Left ventricle myocardium inferior (tissue), 1 donor: ENCODE results near the gene USP1. TPM values are rescaled to one million over a fixed set of nuclear protein-coding genes. Genes with fewer than 3 reads are reported as not detected.

Source experiments
- DNase-seq: peaks from one replicate; pipeline ENCODE4 v3.0.0-alpha.2; 2020
- H3K27ac ChIP-seq: fragments of 200-600 bp; replicated peaks from 2 replicates; pipeline ENCODE4 v1.8.0; 2021
- H3K27me3 ChIP-seq: fragments of 200-600 bp; 2 replicates; pipeline ENCODE4 v1.8.0; 2021; ENCODE audit warnings: low read depth
- H3K36me3 ChIP-seq: fragments of 200-600 bp; 2 replicates; pipeline ENCODE4 v1.8.0; 2021
- H3K4me1 ChIP-seq: fragments of 200-600 bp; 2 replicates; pipeline ENCODE4 v1.8.0; 2021
- H3K4me3 ChIP-seq: fragments of 200-600 bp; 2 replicates; pipeline ENCODE4 v1.8.0; 2021; ENCODE audit warnings: mild to moderate bottlenecking, moderate library complexity
- H3K9me3 ChIP-seq: fragments of 200-600 bp; replicated peaks from 2 replicates; pipeline ENCODE4 v1.8.0; 2021
- CTCF ChIP-seq: fragments of 200-600 bp; IDR thresholded peaks from 2 replicates; pipeline ENCODE4 v1.8.0; 2021; ENCODE audit warnings: antibody characterized with exemption, mild to moderate bottlenecking, borderline replicate concordance
- intact Hi-C: fragments of 100-400 bp; cut with micrococcal nuclease; formaldehyde crosslinking; loops from one replicate; pipeline ENCODE4 v1.11.0; 2022
- total RNA-seq: library from RNA; stranded (reverse); fragmentation: NEBNext Ultra II Directional; extraction: Animal tissue kit (Norgen Biotek cat#: 25700); gene quantifications from one replicate; pipeline ENCODE4 v1.2.1, GENCODE V29; 2021
- donor health status: DM: no; HTN: yes; CAD: no; lungs with severe emphysema.

The USP1 gene
- total RNA-seq, 1 donor from 2014 or later, result 12.5 TPM

DNA sequence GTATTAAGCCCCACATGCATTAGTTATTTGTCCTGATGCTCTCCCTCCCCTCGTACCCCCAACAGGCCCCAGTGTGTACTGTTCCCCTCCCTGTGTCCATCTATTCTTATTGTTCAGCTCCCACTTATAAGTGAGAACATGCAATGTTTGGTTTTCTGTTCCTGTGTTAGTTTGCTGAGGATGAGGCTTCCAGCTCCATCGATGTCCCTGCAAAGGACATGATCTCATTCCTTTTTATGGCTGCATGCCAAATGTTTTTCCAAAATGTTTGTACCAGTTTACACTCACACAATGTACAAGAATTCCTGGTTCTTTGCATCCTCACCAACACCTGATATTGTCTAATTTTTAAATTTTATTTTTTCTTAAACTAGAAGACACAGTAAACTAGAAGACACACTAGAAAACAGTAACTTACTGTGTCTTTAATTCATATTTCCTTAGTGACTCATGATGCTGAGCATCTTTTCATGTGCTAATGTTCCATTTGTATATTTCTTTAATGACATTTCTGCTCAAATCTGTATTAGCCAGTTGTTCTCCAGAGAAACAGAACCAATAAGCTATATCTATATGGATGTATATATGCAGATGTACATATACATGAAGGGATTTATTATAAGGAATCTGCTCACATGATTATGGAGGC is 19.4 kb upstream of the USP1 start:
- no peak for TF ChIP-seq CTCF
- Histone ChIP-seq H3K27ac (no peak overlapping the region), H3K4me3 (no peak overlapping the region), H3K27me3 (peaks cover 8% of the 10 kb centered on the region), H3K4me1 (no peaks in the 10 kb centered on the region), H3K36me3 (no peaks in the 10 kb centered on the region), H3K9me3 (no peaks in the 10 kb centered on the region)
- DNase-seq, result no peak
- intact Hi-C loops, result no loop called here

DNA sequence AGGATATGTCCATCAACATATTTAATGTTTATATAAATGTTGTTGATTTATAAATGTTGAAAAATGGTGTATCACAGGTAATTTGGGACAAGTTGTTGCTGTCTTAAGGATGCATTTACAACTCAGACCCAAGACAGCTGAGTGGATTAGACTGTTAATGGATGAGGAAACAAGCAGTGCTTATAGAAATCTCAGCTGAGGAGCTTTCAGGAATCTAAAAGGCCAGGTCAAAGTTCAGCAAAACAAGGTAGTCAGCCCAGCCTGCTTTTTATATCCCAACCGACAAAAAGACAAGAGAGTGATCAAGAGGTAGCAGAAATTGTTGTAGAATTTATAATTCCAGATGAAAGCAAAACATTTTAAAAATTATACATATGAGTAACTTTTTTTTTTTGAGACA is 16.6 kb upstream of the USP1 start:
- Histone ChIP-seq H3K27ac (no peak overlapping the region), H3K36me3 (no peaks in the 10 kb centered on the region), H3K4me3 (no peak overlapping the region), H3K27me3 (no peaks in the 10 kb centered on the region), H3K9me3 (no peaks in the 10 kb centered on the region), H3K4me1 (no peaks in the 10 kb centered on the region)
- intact Hi-C loops, result no loop called here
- no peak for DNase-seq
- no peak for TF ChIP-seq CTCF

DNA sequence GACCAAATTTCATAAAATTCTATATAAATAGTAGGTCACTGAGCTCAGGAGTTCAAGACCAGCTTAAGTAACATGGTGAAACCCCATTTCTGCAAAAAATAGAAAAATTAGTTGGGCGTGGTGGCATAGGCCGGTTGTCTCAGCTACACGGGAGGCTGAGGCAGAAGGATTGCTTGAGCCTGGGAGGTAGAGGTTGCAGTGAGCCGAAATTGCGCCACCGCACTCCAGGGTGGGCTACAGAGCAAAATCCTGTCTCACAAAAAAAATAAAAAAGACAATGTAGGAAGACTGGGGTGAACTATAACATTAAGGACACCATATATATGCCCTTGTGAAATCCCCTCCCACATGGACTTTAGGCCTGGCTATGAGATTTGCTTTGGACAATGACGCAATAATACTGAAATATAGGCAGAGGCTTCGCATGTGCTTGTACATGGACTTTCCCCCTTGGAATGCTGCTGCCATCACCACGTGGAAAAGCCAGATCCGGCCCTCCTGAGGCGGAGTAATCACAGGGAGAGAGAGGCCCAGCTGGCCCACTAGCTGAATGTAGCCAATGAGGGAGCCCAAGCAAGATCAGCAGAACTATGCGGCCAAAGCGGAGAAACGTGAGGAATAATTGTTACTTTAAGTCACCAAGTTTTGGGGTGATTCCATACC is 13.1 kb upstream of the USP1 start:
- TF ChIP-seq CTCF, result no peak
- Histone ChIP-seq H3K36me3 (no peaks in the 10 kb centered on the region), H3K27ac (no peak overlapping the region), H3K4me3 (no peak overlapping the region), H3K9me3 (no peaks in the 10 kb centered on the region), H3K27me3 (no peaks in the 10 kb centered on the region), H3K4me1 (no peaks in the 10 kb centered on the region)
- intact Hi-C loops, result no loop called here
- no peak for DNase-seq

- DNase-seq, result no peak
- Histone ChIP-seq H3K36me3 (no peaks in the 10 kb centered on the region), H3K4me1 (no peaks in the 10 kb centered on the region), H3K27ac (no peak overlapping the region), H3K9me3 (no peaks in the 10 kb centered on the region), H3K27me3 (no peaks in the 10 kb centered on the region), H3K4me3 (no peak overlapping the region)
- intact Hi-C loops, result no loop called here
- no peak for TF ChIP-seq CTCF
Observed at GRCh38 chr1:62424411-62424810, 12.4 kb upstream of the USP1 start.

- TF ChIP-seq CTCF, result no peak
- no peak for DNase-seq
- Histone ChIP-seq H3K4me1 (no peaks in the 10 kb centered on the region), H3K27ac (no peak overlapping the region), H3K36me3 (no peaks in the 10 kb centered on the region), H3K4me3 (no peak overlapping the region), H3K27me3 (no peaks in the 10 kb centered on the region), H3K9me3 (no peaks in the 10 kb centered on the region)
- intact Hi-C loops, result no loop called here
Observed at GRCh38 chr1:62425041-62425440, 11.8 kb upstream of the USP1 start.
